Right lobe of liver (tissue), 4 donors: ENCODE data around the gene CCNQ.

ENCODE experiments used
- CTCF ChIP-seq, 4 donors: fragments of 200-600 bp in 3 of 4; fragments of 450-650 bp in 1 of 4; IDR thresholded peaks; one replicate each; pipeline versions ENCODE4 v1.5.1 to v1.8.0; 2016 to 2022; ENCODE audit warnings: antibody characterized with exemption in 4 of 4, mild to moderate bottlenecking in 2 of 4
- POLR2A ChIP-seq: fragments of 450-650 bp; IDR thresholded peaks from one replicate; pipeline ENCODE4 v1.6.1; 2017; ENCODE audit warnings: antibody characterized with exemption, mild to moderate bottlenecking
- donor health status: DM: no; HTN: no; CAD: no.
- donor health status: DM: no; HTN: no; CAD: no.
- donor health status: DM: no; HTN: yes; CAD: no.

DNA sequence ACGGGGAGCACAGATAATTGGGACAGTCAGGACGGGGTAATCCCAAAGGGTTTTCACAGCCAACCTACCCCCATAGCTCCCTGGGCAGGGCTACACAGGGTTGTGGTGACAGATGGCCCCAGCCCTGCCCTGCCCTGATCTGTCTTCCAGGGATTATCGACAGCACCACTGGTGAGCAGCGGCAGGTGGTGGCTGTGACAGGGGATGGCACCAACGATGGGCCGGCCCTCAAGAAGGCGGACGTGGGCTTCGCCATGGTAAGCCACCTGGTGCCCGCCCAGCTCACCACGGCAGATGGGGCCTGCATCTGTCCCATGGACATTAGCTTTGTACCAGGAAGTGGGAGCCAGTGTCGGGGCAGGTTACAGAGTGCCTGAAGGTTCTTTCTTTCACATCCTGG, 42.2 kb downstream of the CCNQ start:
- TF ChIP-seq CTCF (IDR thresholded peaks at IDR 0.05) (no peak), POLR2A (no peak)
